ENCODE results near the gene TMEM151B. TPM values are rescaled to one million over a fixed set of nuclear protein-coding genes. Genes with fewer than 3 reads are reported as not detected.

TMEM151B gene
- total RNA-seq, 1 experiment from 2014 or later, result not detected

DNA sequence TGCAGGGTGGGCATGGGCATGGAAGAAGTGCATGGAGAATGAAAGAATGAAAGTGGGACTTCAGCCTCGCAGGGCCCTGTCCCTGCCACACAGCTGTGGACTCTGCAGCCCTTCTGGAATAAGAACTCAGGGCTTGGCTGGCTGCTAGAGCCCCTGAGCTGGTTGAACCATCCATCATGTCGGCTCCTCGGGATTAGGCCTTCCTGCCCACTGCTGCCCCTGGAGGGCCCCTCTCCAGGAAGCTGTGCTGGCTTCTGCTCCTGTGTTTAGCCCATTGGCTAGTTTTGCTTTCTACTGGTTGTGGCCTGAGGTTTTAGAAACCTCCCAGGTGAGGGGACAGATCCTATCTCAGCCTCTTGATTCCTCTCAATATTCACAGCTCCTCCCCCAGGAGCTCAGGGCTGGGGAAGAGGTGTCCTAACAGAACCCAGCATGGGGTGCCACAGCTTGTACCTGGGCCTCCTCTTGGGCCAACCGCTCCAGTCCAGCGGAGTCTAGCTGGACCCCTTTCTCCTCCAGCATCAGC is 35.0 kb downstream of the TMEM151B start:
- Histone ChIP-seq H2AFZ (ENCODE audit: low read depth, low read length, poor library complexity, severe bottlenecking) (no peak overlapping the region), H3K79me2 (ENCODE audit: insufficient read depth, low read length) (no peaks in the 10 kb centered on the region), H3K27me3 (ENCODE audit: insufficient read depth, low read length) (no peaks in the 10 kb centered on the region), H4K20me1 (ENCODE audit: insufficient read depth) (no peaks in the 10 kb centered on the region), H3K4me1 (ENCODE audit: control insufficient read depth in 1 of 2, insufficient read depth in 2 of 2, low read length in 2 of 2) (no peaks in the 10 kb centered on the region), H3K9ac (ENCODE audit: low read length) (no peak overlapping the region), H3K36me3 (ENCODE audit: control insufficient read depth in 1 of 2, insufficient read depth in 2 of 2, low read length in 2 of 2) (peaks cover 32 to 65% of the 10 kb centered on the region in 2 experiments), H3K4me3 (replicated peaks in 1 of 2; ENCODE audit: low read depth in 1 of 2, low read length in 2 of 2) (no peak overlapping the region), H3K9me2 (ENCODE audit: insufficient read depth) (no peaks in the 10 kb centered on the region), H3K27ac (ENCODE audit: low read depth, low read length) (no peak overlapping the region), H3K4me2 (ENCODE audit: low read length) (no peak overlapping the region), H3K9me3 (ENCODE audit: control insufficient read depth in 1 of 2, insufficient read depth in 1 of 2, low read depth in 1 of 2, low read length in 2 of 2) (no peaks in the 10 kb centered on the region)
- no peak for DNase-seq (ENCODE audit: low read depth, low spot score)
- TF ChIP-seq CBX3 (IDR thresholded peaks at IDR 0.05; ENCODE audit: low read depth), result no peak
- TF ChIP-seq MAX (IDR thresholded peaks at IDR 0.05), result no peak
- no peak for TF ChIP-seq SIN3A (IDR thresholded peaks at IDR 0.05; ENCODE audit: low read depth)
- no peak for TF ChIP-seq EGR1 (IDR thresholded peaks at IDR 0.05; ENCODE audit: low read depth)
- TF ChIP-seq ELF1 (IDR thresholded peaks at IDR 0.05; ENCODE audit: borderline replicate concordance, low read depth), result no peak
- no peak for TF ChIP-seq EZH2phosphoT487 (IDR thresholded peaks at IDR 0.05; ENCODE audit: borderline replicate concordance)
- no peak for TF ChIP-seq SP1 (IDR thresholded peaks at IDR 0.05; ENCODE audit: low read depth)
- TF ChIP-seq ZBTB33 (IDR thresholded peaks at IDR 0.05; ENCODE audit: extremely low read depth, insufficient replicate concordance, low read length), result no peak
- TF ChIP-seq ZNF274 (IDR thresholded peaks at IDR 0.05; ENCODE audit: low read depth, low read length), result no peak
- no peak for TF ChIP-seq YY1 (IDR thresholded peaks at IDR 0.05; ENCODE audit: extremely low read depth, insufficient replicate concordance, low read depth, low read length)
- TF ChIP-seq EZH2 (IDR thresholded peaks at IDR 0.05), result no peak
- no peak for TF ChIP-seq POLR2AphosphoS5 (IDR thresholded peaks at IDR 0.05; ENCODE audit: low read depth, low read length)
- TF ChIP-seq TCF7L2 (IDR thresholded peaks at IDR 0.05; ENCODE audit: borderline replicate concordance, extremely low read depth, insufficient read depth, insufficient read length), result no peak
- TF ChIP-seq FOSL1 (IDR thresholded peaks at IDR 0.05; ENCODE audit: low read depth), result no peak
- TF ChIP-seq POLR2A (IDR thresholded peaks at IDR 0.05; ENCODE audit: borderline replicate concordance, extremely low read depth, insufficient read depth, insufficient read length), result no peak
- no peak for TF ChIP-seq SRF (IDR thresholded peaks at IDR 0.05; ENCODE audit: low read depth)
- no peak for TF ChIP-seq CTCF (IDR thresholded peaks at IDR 0.05 in 2 of 3, conservative IDR thresholded peaks at IDR 0.05 in 1 of 3; ENCODE audit: borderline replicate concordance in 1 of 3, insufficient read depth in 1 of 3, low read depth in 2 of 3, low read length in 2 of 3)
- ChIA-PET POLR2A (interaction anchor here (1.4 kb wide), 1 partner anchor 8 kb away, joined by 4 read pairs; the partner anchor contains the start of gene AARS2), RAD21 (ENCODE audit: low non-redundant PET in 1 of 2, low total read pairs in 2 of 2, uncharacterized antibody in 2 of 2, unreplicated experiment in 2 of 2) (interaction anchor here (0.8 to 1.1 kb wide), 1 partner anchor 37 kb away, joined by 3 to 4 read pairs; no protein-coding TSS in a partner anchor), CTCF (interaction anchor here (0.6 to 2.1 kb wide), 6 partner anchors 8 to 38 kb away, joined by 3 to 18 read pairs (median 6); partner anchors contain the start of gene AARS2)
- peak; percentile 9; the same call in 1 of the 2 replicates for ATAC-seq
- intact Hi-C loops (cut with micrococcal nuclease), result no loop called here
- no TSS peak for BruUV-seq (replicated peaks)

Measured in HCT116 (cell line).